Large intestine (tissue), 3 donors: Measurements from ENCODE around the gene WWP2. TPM values are rescaled to one million over a fixed set of nuclear protein-coding genes. Genes with fewer than 3 reads are reported as not detected.
"Not testable (repeated sequence)": the region's sequence is repeated elsewhere in the genome, so short reads cannot be mapped to it uniquely, and the experiment has no call there.

ENCODE experiments used
- DNase-seq, 2 donors: peaks; one replicate each; pipeline versions ENCODE4 v3.0.0 to v3.0.0-alpha.2; 2013
- H3K27ac ChIP-seq: one replicate; pipeline ENCODE4 v1.5.1; 2013; ENCODE audit warnings: low read length
- H3K27me3 ChIP-seq: 2 replicates; pipeline ENCODE4 v1.6.1; 2013; ENCODE audit warnings: low read length; ENCODE audit not compliant: control insufficient read depth, insufficient read depth
- H3K36me3 ChIP-seq: 2 replicates; pipeline ENCODE4 v1.6.1; 2013; ENCODE audit warnings: low read length; ENCODE audit not compliant: control insufficient read depth, insufficient read depth
- H3K4me1 ChIP-seq: one replicate; pipeline ENCODE4 v1.6.1; 2013; ENCODE audit warnings: low read length; ENCODE audit not compliant: control insufficient read depth, insufficient read depth
- H3K4me3 ChIP-seq: one replicate; pipeline ENCODE4 v1.5.1; 2013; ENCODE audit warnings: low read length
- H3K9me3 ChIP-seq: one replicate; pipeline ENCODE4 v1.6.1; 2013; ENCODE audit warnings: mild to moderate bottlenecking, low read depth, low read length, moderate library complexity; ENCODE audit not compliant: control insufficient read depth
- WGBS: methylation state at CpG from one replicate; pipeline ENCODE4 v1.1.5; 2013; ENCODE audit warnings: low lambda C conversion rate; ENCODE audit not compliant: insufficient coverage; 5-methylcytosine and 5-hydroxymethylcytosine counted together
- polyA plus RNA-seq: library from polyadenylated mRNA; unstranded; fragments of 120-200 nt; gene quantifications from one replicate; pipeline ENCODE4 v1.2.1, GENCODE V29; 2013

WWP2 gene
- polyA plus RNA-seq, 1 donor: 40.4 TPM

DNA sequence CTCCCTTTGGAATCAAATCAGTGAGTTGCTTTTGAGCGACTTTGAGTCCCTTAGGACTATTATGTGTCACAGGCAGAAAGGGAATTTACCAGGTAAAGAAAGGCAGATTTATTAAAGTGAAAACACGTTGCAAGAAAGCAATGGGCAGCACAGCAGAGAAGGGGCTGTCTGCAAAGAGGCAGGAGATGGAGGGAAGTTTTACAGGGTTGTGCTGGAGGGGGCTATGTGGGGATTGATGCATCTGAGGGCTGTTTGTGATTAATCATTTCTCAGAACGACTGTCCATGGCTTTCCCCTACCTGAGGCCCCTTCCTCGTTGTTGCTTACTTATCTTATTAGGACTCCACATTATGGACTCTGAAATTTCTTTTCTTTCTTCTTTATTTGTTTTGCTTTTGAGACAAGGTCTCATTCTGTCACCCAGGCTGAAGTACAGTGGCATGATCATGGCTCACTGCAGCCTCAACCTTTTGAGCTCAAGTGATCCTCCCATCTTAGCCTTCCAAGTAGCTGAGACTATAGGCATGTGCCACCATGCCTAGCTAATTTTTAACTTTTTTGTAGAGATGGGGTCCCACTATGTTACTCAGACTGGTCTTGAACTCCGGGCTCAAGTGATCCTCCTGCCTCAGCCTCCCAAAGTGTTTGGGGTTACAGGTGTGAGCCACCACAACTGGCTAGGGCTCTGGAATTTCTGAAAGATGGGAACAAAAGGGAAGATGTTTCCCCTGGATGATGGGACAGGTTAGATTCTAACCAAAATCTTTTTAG is 5.5 kb downstream of the WWP2 start:
- WGBS: 28% methylated on average over 3 of the region's 5 CpGs
- H3K4me3 ChIP-seq: no peak overlapping the region
- H3K27ac ChIP-seq: no peak overlapping the region
- DNase-seq: peak in 1 of 2 donors; percentile 47
- no peaks in the 10 kb centered on the region for H3K9me3 ChIP-seq
- H3K36me3 ChIP-seq: peaks cover 2% of the 10 kb centered on the region
- no peaks in the 10 kb centered on the region for H3K27me3 ChIP-seq
- peaks cover 7% of the 10 kb centered on the region for H3K4me1 ChIP-seq

DNA sequence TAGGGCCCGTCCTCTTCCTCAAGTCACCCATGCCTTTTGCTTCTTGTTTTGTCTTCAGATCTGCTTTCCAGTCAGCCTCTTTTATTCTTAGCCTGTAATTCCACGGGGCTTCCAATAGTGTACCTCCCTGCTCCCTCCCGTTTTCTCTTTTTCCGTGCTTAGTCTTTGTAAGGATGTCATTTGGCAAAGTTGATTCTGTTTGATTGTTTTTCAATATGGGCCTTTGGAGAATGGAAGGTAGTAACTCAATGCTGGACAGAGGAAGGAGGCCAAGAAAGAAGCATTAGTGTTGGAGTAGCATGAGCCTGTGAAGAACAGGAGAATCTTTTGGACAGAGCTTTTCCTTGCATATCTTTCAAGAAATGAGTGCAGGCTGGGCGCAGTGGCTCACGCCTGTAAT is 6.5 kb downstream of the WWP2 start:
- no peak overlapping the region for H3K27ac ChIP-seq
- H3K4me3 ChIP-seq: no peak overlapping the region
- peaks cover 2% of the 10 kb centered on the region for H3K36me3 ChIP-seq
- H3K9me3 ChIP-seq: no peaks in the 10 kb centered on the region
- H3K4me1 ChIP-seq: peaks cover 5% of the 10 kb centered on the region
- WGBS: 100% methylated on average over 1 of the region's 6 CpGs
- no peak for DNase-seq
- no peaks in the 10 kb centered on the region for H3K27me3 ChIP-seq

DNA sequence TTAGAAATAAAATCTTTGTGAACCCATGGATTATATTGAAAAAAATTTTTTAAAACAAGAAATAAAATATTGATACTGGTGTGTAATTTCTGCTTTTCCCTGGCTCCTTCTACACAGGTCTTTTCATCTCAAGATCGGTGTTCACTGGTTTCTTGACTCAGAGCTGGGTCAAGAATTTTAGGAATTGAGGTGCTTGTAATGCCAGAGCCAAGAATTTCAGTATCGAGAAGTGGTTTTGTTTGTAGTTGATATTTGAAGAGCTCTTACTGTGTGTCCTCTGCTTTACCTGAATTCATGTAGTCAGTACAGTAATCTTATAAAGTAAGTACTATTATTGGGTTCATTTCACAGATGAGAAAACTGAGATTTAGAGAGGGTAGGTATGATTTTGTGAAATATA is 7.3 kb downstream of the WWP2 start:
- Histone ChIP-seq H3K9me3 (no peaks in the 10 kb centered on the region), H3K4me3 (no peak overlapping the region), H3K4me1 (peaks cover 4% of the 10 kb centered on the region), H3K27ac (no peak overlapping the region), H3K27me3 (no peaks in the 10 kb centered on the region), H3K36me3 (peaks cover 2% of the 10 kb centered on the region)
- WGBS: no CpG with 5 or more reads among the region's 2 CpGs
- DNase-seq: no peak

DNA sequence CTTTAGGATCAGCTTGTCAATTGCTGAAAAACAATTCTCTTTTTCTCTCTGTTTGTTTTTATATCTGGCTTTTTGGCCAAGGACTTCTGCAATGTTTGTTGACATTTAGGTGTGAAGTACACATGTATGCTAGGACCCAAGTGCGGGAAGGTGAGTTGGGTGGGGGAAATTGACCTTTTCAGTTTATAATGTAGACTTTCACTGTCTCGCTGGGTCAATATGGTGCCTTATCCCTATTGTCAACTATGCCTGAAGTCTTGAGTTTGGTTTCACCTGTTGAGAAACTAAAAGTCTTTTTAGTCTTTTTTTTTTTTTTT is 9.5 kb downstream of the WWP2 start:
- DNase-seq: no peak
- Histone ChIP-seq H3K27ac (no peak overlapping the region), H3K4me3 (no peak overlapping the region), H3K9me3 (peaks cover 7% of the 10 kb centered on the region), H3K27me3 (no peaks in the 10 kb centered on the region), H3K36me3 (peaks cover 5% of the 10 kb centered on the region), H3K4me1 (peaks cover 4% of the 10 kb centered on the region)
- no CpG with 5 or more reads among the region's 2 CpGs for WGBS

DNA sequence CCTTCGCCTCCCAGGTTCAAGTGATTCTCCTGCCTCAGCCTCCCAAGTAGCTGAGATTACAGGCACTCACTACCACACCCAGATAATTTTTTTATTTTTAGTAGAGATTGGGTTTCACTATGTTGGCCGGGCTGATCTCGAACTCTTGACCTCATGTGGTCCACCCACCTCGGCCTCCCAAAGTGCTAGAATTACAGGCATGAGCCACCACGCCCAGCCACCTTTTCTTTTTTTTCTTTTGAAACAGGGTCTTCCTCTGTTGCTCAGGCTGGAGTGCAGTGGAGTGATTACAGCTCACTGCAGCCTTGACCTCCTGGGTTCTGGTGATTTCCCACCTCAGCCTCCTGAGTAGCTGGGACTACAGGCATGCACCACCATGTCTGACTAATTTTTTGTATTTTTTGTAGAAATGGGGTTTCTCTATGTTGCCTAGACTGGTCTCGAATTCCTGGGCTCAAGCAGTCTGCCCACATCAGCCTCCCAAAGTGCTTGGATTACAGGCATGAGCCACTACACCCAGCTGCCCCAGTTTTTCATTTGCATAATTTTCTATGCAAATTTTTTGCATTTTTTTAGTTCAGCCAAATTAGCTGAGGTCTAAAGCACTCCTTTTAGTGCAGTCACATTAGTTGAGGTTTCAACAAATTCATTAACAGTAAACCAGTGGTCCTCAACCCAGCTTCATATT is 11.3 kb downstream of the WWP2 start:
- H3K27ac ChIP-seq: no peak overlapping the region
- no peak for DNase-seq
- WGBS: no CpG with 5 or more reads among the region's 6 CpGs
- H3K36me3 ChIP-seq: peaks cover 8% of the 10 kb centered on the region
- no peaks in the 10 kb centered on the region for H3K4me1 ChIP-seq
- no peak overlapping the region for H3K4me3 ChIP-seq
- peaks cover 7% of the 10 kb centered on the region for H3K9me3 ChIP-seq
- H3K27me3 ChIP-seq: no peaks in the 10 kb centered on the region

DNA sequence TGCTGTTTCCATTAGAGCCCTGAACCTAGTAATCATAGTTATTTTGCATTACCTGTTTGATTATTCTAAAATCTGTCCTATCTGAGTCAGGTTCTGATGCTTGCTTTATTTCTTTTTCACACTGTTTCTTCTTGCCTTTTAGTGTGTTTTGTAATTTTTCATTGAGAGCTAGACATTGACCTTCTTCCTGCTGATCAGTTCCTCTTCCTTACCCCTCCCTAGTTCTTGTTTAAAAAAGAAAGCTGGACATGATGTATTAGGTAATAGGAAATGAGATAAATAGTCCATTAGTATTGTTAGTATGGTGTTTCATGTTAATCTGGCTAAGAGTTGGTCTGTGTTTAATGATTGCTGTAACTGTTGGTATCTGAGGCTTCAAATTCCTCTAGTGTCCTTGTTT is 13.4 kb downstream of the WWP2 start:
- no peaks in the 10 kb centered on the region for H3K27me3 ChIP-seq
- no peaks in the 10 kb centered on the region for H3K4me1 ChIP-seq
- no peak for DNase-seq
- H3K27ac ChIP-seq: no peak overlapping the region
- no peak overlapping the region for H3K4me3 ChIP-seq
- H3K9me3 ChIP-seq: peaks cover 7% of the 10 kb centered on the region
- H3K36me3 ChIP-seq: peaks cover 6% of the 10 kb centered on the region

DNA sequence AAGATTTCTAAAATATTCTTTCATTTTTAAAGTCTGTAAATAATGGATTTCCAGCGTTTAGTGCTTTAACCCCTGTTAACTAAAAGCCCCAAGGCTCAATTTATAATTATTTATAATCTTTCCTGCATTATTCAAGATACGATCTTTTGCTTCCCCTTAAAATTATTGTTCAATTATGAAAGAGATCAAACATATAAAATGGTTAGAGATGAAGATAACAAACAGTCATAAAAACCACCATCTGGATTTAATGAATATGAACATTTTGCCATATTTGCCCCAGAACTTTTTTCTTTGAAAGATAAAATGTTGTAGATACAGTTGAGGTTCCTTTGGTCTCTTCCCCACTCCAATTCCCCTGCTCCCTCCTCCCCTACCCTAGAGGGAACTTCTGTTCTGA is 17.6 kb downstream of the WWP2 start:
- H3K27ac ChIP-seq: no peak overlapping the region
- H3K36me3 ChIP-seq: peaks cover 13% of the 10 kb centered on the region
- 88% methylated on average over 2 of the region's 2 CpGs for WGBS
- no peak for DNase-seq
- no peaks in the 10 kb centered on the region for H3K4me1 ChIP-seq
- no peaks in the 10 kb centered on the region for H3K27me3 ChIP-seq
- H3K4me3 ChIP-seq: no peak overlapping the region
- peaks cover 7% of the 10 kb centered on the region for H3K9me3 ChIP-seq

DNA sequence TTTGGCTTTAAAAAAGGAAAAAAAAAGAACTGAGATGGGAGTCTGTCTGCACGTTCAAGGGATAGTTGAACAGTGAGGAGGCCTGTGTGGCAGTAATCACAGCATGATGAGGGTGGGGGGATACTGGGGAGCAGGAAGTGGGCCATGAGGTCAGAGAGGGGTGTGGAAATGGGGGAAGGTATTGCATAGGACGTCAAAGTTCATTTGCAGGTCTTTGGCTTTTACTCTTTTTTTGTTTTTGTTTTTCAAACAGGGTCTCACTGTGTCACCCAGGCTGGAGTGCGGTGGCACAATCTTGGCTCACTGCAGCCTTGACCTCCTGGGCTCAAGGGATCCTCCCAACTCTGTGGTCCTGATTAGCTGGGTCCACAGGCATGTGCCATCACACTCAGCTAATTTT is 19.0 kb downstream of the WWP2 start:
- H3K36me3 ChIP-seq: peaks cover 13% of the 10 kb centered on the region

DNA sequence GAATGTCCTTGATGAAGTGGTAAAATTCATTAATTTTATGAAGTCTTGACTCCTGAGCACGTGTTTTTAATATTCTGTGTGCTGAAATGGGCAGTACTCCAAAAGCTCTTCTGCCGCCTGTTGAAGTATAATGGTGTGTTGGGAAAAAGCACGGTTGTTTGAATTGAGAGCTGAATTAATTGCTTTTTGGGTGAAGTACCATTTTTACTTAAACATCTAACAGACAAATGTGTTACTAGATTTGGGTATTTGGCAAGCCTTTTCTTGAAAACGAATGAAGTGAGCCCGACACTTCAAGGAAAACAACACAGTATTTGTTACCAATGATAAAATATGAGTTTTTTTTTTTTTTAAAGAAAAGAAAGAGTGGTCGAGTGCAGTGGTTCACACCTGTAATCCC is 22.5 kb downstream of the WWP2 start:
- H3K27ac ChIP-seq: no peak overlapping the region
- peaks cover 33% of the 10 kb centered on the region for H3K36me3 ChIP-seq
- no peaks in the 10 kb centered on the region for H3K9me3 ChIP-seq
- DNase-seq: no peak
- WGBS: no CpG with 5 or more reads among the region's 6 CpGs
- H3K4me3 ChIP-seq: no peak overlapping the region
- peaks cover 2% of the 10 kb centered on the region for H3K4me1 ChIP-seq
- H3K27me3 ChIP-seq: no peaks in the 10 kb centered on the region

More for the DNA sequence above, 19.0 kb downstream of the WWP2 start:
- no peak for DNase-seq
- no peak overlapping the region for H3K27ac ChIP-seq
- H3K9me3 ChIP-seq: no peaks in the 10 kb centered on the region
- WGBS: 75% methylated on average over 2 of the region's 3 CpGs
- H3K4me3 ChIP-seq: no peak overlapping the region
- H3K4me1 ChIP-seq: no peaks in the 10 kb centered on the region
- H3K27me3 ChIP-seq: no peaks in the 10 kb centered on the region

- Histone ChIP-seq H3K36me3 (peaks cover 44% of the 10 kb centered on the region), H3K9me3 (no peaks in the 10 kb centered on the region), H3K27ac (peak overlapping the region; percentile 5), H3K27me3 (no peaks in the 10 kb centered on the region), H3K4me1 (peaks cover 2% of the 10 kb centered on the region), H3K4me3 (no peak overlapping the region)
- DNase-seq: peak; percentile 31 to 56
- no CpG with 5 or more reads among the region's 4 CpGs for WGBS
These were observed 25.8 kb downstream of the WWP2 start for GRCh38 chr16:69787883-69788282.

GRCh38 chr16:69791391-69791847 is 29.3 kb downstream of the WWP2 start:
- not testable (repeated sequence) for H3K27me3 ChIP-seq, DNase-seq, H3K27ac ChIP-seq, H3K4me1 ChIP-seq, H3K4me3 ChIP-seq, H3K9me3 ChIP-seq
- no CpG with 5 or more reads among the region's 6 CpGs for WGBS
- peaks cover 37% of the 10 kb centered on the region for H3K36me3 ChIP-seq
